Mammary epithelial cell (primary cell): Measurements from ENCODE around the gene CDH4.

Source experiments
- EZH2 ChIP-seq: IDR thresholded peaks from 2 replicates; pipeline ENCODE4 v1.6.1; 2012; ENCODE audit warnings: low read length, inconsistent platforms, borderline replicate concordance
- TF ChIP-seq, protein P1 (sequence below), 2 donors: IDR thresholded peaks in 1 of 2; conservative IDR thresholded peaks in 1 of 2; 2 replicates each; pipeline ENCODE4 v1.5.1; 2011 to 2012; ENCODE audit warnings: inconsistent platforms in 2 of 2, low read length in 2 of 2, mild to moderate bottlenecking in 2 of 2, control low read depth in 1 of 2, low read depth in 1 of 2; ENCODE audit not compliant: insufficient read depth in 1 of 2; ENCODE audit errors: extremely low read depth in 1 of 2

DNA sequence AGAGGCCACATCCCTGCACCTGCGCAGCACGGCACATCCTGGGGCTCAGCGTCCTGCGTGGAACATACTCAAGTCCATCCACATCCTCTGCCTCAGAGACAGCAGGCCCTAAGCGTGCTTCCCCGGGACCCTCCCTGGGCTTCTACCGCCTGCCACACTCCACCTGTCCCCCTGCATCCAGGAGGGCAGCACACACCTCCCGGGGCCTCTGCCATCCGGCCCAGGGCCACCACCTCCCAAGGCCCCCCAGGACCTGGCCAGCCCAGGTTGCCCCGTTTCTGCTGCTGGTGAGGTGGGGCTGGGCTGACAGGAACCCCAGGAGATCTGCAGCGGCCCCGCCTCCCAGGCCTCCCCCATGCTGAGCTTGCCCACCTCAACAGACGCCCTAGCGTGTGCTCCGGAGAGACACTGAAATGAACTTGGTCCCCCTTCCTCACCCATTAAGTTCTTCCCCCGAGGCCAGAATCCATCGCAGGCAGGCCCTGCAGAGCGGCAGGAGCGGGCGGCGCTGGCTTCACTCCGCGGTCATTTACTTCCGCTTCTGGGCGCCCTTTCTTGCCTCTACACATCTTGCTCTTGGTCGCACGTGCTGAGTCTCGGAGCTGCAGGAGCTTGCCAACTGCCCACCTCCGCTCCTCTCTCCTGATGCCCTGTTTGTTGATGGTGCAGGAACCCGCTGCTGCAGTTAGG, 578.3 kb downstream of the CDH4 start:
- TF ChIP-seq, protein P1, sequence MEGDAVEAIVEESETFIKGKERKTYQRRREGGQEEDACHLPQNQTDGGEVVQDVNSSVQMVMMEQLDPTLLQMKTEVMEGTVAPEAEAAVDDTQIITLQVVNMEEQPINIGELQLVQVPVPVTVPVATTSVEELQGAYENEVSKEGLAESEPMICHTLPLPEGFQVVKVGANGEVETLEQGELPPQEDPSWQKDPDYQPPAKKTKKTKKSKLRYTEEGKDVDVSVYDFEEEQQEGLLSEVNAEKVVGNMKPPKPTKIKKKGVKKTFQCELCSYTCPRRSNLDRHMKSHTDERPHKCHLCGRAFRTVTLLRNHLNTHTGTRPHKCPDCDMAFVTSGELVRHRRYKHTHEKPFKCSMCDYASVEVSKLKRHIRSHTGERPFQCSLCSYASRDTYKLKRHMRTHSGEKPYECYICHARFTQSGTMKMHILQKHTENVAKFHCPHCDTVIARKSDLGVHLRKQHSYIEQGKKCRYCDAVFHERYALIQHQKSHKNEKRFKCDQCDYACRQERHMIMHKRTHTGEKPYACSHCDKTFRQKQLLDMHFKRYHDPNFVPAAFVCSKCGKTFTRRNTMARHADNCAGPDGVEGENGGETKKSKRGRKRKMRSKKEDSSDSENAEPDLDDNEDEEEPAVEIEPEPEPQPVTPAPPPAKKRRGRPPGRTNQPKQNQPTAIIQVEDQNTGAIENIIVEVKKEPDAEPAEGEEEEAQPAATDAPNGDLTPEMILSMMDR (conservative IDR thresholded peaks at IDR 0.05 in 1 of 2, IDR thresholded peaks at IDR 0.05 in 1 of 2; ENCODE audit: extremely low read depth in 1 of 2, insufficient read depth in 1 of 2, low read depth in 1 of 2, low read length in 2 of 2), result no peak
- TF ChIP-seq EZH2, result no peak
